HG03460 (cell line): ENCODE results near the gene LRRD1.
"Not testable (repeated sequence)": the region's sequence is repeated elsewhere in the genome, so short reads cannot be mapped to it uniquely, and the experiment has no call there.

ENCODE experiments used
- ATAC-seq: cut with Tn5 transposase; IDR thresholded peaks from one replicate; pipeline ENCODE4 v1.9.1; 2021; ENCODE audit not compliant: unreplicated experiment

The LRRD1 gene

GRCh38 chr7:92178928-92179924, at the start of gene LRRD1:
Gene LRRD1 (minus strand): TSS chr7:92179142. CDS start chr7:92165202, 13,940 bp downstream.
- peak; percentile 100 for ATAC-seq

- no peak for ATAC-seq
Observed at GRCh38 chr7:92228742-92229141, 49.8 kb upstream of the LRRD1 start.

- ATAC-seq = no peak
Observed at GRCh38 chr7:92228100-92228499, 49.2 kb upstream of the LRRD1 start.

- no peak for ATAC-seq
Observed at GRCh38 chr7:92226981-92227380, 48.0 kb upstream of the LRRD1 start.

GRCh38 chr7:92221766-92222165, 42.8 kb upstream of the LRRD1 start:
- no peak for ATAC-seq

GRCh38 chr7:92206672-92207071, 27.7 kb upstream of the LRRD1 start:
- no peak for ATAC-seq

- ATAC-seq = no peak
Observed at GRCh38 chr7:92205987-92206386, 27.0 kb upstream of the LRRD1 start.

- no peak for ATAC-seq
Observed at GRCh38 chr7:92200791-92201190, 21.8 kb upstream of the LRRD1 start.

GRCh38 chr7:92192326-92192725, 13.4 kb upstream of the LRRD1 start:
- no peak for ATAC-seq

- ATAC-seq = not testable (repeated sequence)
Observed at GRCh38 chr7:92189246-92189645, 10.3 kb upstream of the LRRD1 start.

GRCh38 chr7:92184294-92184693, 5.4 kb upstream of the LRRD1 start:
- ATAC-seq = not testable (repeated sequence)

- ATAC-seq = no peak
Observed at GRCh38 chr7:92177362-92177761, 1.6 kb downstream of the LRRD1 start.

GRCh38 chr7:92169529-92169928, 9.4 kb downstream of the LRRD1 start:
- not testable (repeated sequence) for ATAC-seq

- ATAC-seq = no peak
Observed at GRCh38 chr7:92161271-92161670, 17.7 kb downstream of the LRRD1 start.

GRCh38 chr7:92158660-92159575, 20.0 kb downstream of the LRRD1 start:
- ATAC-seq = peak; percentile 78

GRCh38 chr7:92156990-92157389, 22.0 kb downstream of the LRRD1 start:
- ATAC-seq = no peak

- no peak for ATAC-seq
Observed at GRCh38 chr7:92155108-92155739, 23.7 kb downstream of the LRRD1 start.

GRCh38 chr7:92150450-92151017, 28.4 kb downstream of the LRRD1 start:
- no peak for ATAC-seq

GRCh38 chr7:92149736-92150239, 29.2 kb downstream of the LRRD1 start:
- no peak for ATAC-seq

GRCh38 chr7:92143192-92143880, 35.6 kb downstream of the LRRD1 start:
- ATAC-seq = not testable (repeated sequence)
